HEK293 (cell line): ENCODE measurements around the gene GNAQ.

Source experiments
- CTCF ChIA-PET: fragments of 350-600 bp; formaldehyde crosslinking; extraction: SDS; loops from one replicate; lab custom pipeline; 2021; ENCODE audit warnings: antibody characterized with exemption; lab: Yijun Ruan, JAX
- POLR2A ChIA-PET: fragments of 300-600 bp; formaldehyde crosslinking; extraction: SDS; loops from one replicate; lab custom pipeline; 2020; ENCODE audit warnings: antibody characterized with exemption, inconsistent platforms; lab: Yijun Ruan, JAX
- H3K27ac ChIP-seq: fragments of 200-500 bp; sonication (Bioruptor generic); 2 replicates; pipeline ENCODE4 v1.5.1; 2014; ENCODE audit warnings: low read depth, low read length, control low read depth, inconsistent platforms; ENCODE audit errors: extremely low read depth
- H3K36me3 ChIP-seq, 2 experiments: fragments of 200-500 bp in 1 of 2; sonication (Bioruptor generic) in 1 of 2; 1 replicate in 1 of 2; 2 replicates in 1 of 2; pipeline ENCODE4 v1.5.1; 2014 to 2017; ENCODE audit warnings: inconsistent platforms in 2 of 2, low read length in 2 of 2; ENCODE audit not compliant: control insufficient read depth in 2 of 2, insufficient read depth in 1 of 2
- H3K4me1 ChIP-seq: fragments of 200-500 bp; sonication (Bioruptor generic); 2 replicates; pipeline ENCODE4 v1.5.1; 2014; ENCODE audit warnings: mild to moderate bottlenecking, low read length, inconsistent platforms; ENCODE audit not compliant: control insufficient read depth, insufficient read depth
- H3K4me3 ChIP-seq: 2 replicates; pipeline ENCODE4 v1.5.1; 2011; ENCODE audit warnings: low read depth, mild to moderate bottlenecking, control low read depth, low read length, moderate library complexity
- H3K9me3 ChIP-seq: fragments of 200-500 bp; sonication (Bioruptor generic); 2 replicates; pipeline ENCODE4 v1.5.1; 2014; ENCODE audit warnings: low read depth, low read length, inconsistent platforms; ENCODE audit not compliant: control insufficient read depth, insufficient read depth
- KLF7 ChIP-seq: fragments of 450-650 bp; formaldehyde crosslinking; IDR thresholded peaks from 2 replicates; pipeline ENCODE4 v1.5.1; 2016; ENCODE audit warnings: missing biosample characterization, missing genetic modification characterization, borderline replicate concordance
- OSR2 ChIP-seq: fragments of 450-650 bp; formaldehyde crosslinking; IDR thresholded peaks from 2 replicates; pipeline ENCODE4 v1.5.1; 2016; ENCODE audit warnings: missing biosample characterization, missing genetic modification characterization
- SCRT2 ChIP-seq: fragments of 450-650 bp; formaldehyde crosslinking; IDR thresholded peaks from 2 replicates; pipeline ENCODE4 v1.5.1; 2016; ENCODE audit warnings: missing biosample characterization, missing genetic modification characterization
- SETDB1 ChIP-seq: IDR thresholded peaks from one replicate; pipeline ENCODE4 v1.6.1; 2017; ENCODE audit warnings: mild to moderate bottlenecking, low read length, moderate library complexity, mixed read lengths; ENCODE audit not compliant: insufficient read length
- TCF7L2 ChIP-seq: IDR thresholded peaks from 2 replicates; pipeline ENCODE4 v1.6.1; 2011; ENCODE audit warnings: low read depth, mild to moderate bottlenecking, inconsistent platforms, low read length, moderate library complexity, borderline replicate concordance
- ZBTB48 ChIP-seq: fragments of 450-650 bp; formaldehyde crosslinking; IDR thresholded peaks from 2 replicates; pipeline ENCODE4 v1.5.1; 2016; ENCODE audit warnings: missing biosample characterization, missing genetic modification characterization
- ZEB2 ChIP-seq: fragments of 450-650 bp; formaldehyde crosslinking; IDR thresholded peaks from 2 replicates; pipeline ENCODE4 v1.5.1; 2016; ENCODE audit warnings: missing biosample characterization, missing genetic modification characterization
- ZFP3 ChIP-seq: fragments of 450-650 bp; formaldehyde crosslinking; IDR thresholded peaks from 2 replicates; pipeline ENCODE4 v1.5.1; 2016; ENCODE audit warnings: low read depth, missing biosample characterization, missing genetic modification characterization
- ZNF112 ChIP-seq: fragments of 450-650 bp; formaldehyde crosslinking; IDR thresholded peaks from 2 replicates; pipeline ENCODE4 v1.5.0; 2017; ENCODE audit warnings: missing biosample characterization, missing genetic modification characterization
- ZNF133 ChIP-seq: fragments of 450-650 bp; formaldehyde crosslinking; IDR thresholded peaks from 2 replicates; pipeline ENCODE4 v1.5.1; 2016; ENCODE audit warnings: missing biosample characterization, missing genetic modification characterization
- ZNF16 ChIP-seq: fragments of 450-650 bp; formaldehyde crosslinking; IDR thresholded peaks from 2 replicates; pipeline ENCODE4 v1.5.1; 2016; ENCODE audit warnings: low read depth, missing biosample characterization, missing genetic modification characterization
- ZNF184 ChIP-seq: fragments of 450-650 bp; IDR thresholded peaks from 2 replicates; pipeline ENCODE4 v1.5.1; 2018; ENCODE audit warnings: missing biosample characterization, mild to moderate bottlenecking, missing genetic modification characterization
- ZNF2 ChIP-seq: fragments of 450-650 bp; formaldehyde crosslinking; IDR thresholded peaks from 2 replicates; pipeline ENCODE4 v1.5.1; 2016; ENCODE audit warnings: missing biosample characterization, missing genetic modification characterization
- ZNF239 ChIP-seq: fragments of 450-650 bp; formaldehyde crosslinking; IDR thresholded peaks from 2 replicates; pipeline ENCODE4 v1.5.1; 2016; ENCODE audit warnings: missing biosample characterization, missing genetic modification characterization
- ZNF266 ChIP-seq: fragments of 450-650 bp; formaldehyde crosslinking; IDR thresholded peaks from 2 replicates; pipeline ENCODE4 v1.5.1; 2016; ENCODE audit warnings: missing biosample characterization, missing genetic modification characterization, low read depth
- ZNF274 ChIP-seq, 2 experiments: fragments of 200-500 bp in 1 of 2; fragments of 450-650 bp in 1 of 2; sonication (Bioruptor generic) in 1 of 2; formaldehyde crosslinking in 1 of 2; IDR thresholded peaks; 2 replicates each; pipeline versions ENCODE4 v1.5.1 to v1.6.1; 2014 to 2016; ENCODE audit warnings: borderline replicate concordance in 1 of 2, inconsistent platforms in 1 of 2, low read length in 1 of 2, missing biosample characterization in 1 of 2, missing genetic modification characterization in 1 of 2
- ZNF354C ChIP-seq: fragments of 450-650 bp; formaldehyde crosslinking; IDR thresholded peaks from 2 replicates; pipeline ENCODE4 v1.5.1; 2016; ENCODE audit warnings: missing biosample characterization, missing genetic modification characterization, low read depth, borderline replicate concordance
- ZNF391 ChIP-seq: fragments of 450-650 bp; formaldehyde crosslinking; IDR thresholded peaks from 2 replicates; pipeline ENCODE4 v1.5.1; 2016; ENCODE audit warnings: low read depth, missing biosample characterization, missing genetic modification characterization, borderline replicate concordance
- ZNF561 ChIP-seq: fragments of 450-650 bp; IDR thresholded peaks from 2 replicates; pipeline ENCODE4 v1.5.1; 2018; ENCODE audit warnings: missing biosample characterization, missing genetic modification characterization, borderline replicate concordance
- ZNF580 ChIP-seq: fragments of 450-650 bp; formaldehyde crosslinking; IDR thresholded peaks from 2 replicates; pipeline ENCODE4 v1.5.1; 2016; ENCODE audit warnings: missing biosample characterization, missing genetic modification characterization
- ZNF623 ChIP-seq: fragments of 450-650 bp; formaldehyde crosslinking; IDR thresholded peaks from 2 replicates; pipeline ENCODE4 v1.5.1; 2016; ENCODE audit warnings: missing biosample characterization, missing genetic modification characterization
- ZNF629 ChIP-seq: fragments of 450-650 bp; formaldehyde crosslinking; IDR thresholded peaks from 2 replicates; pipeline ENCODE4 v1.5.1; 2017; ENCODE audit warnings: missing biosample characterization, missing genetic modification characterization
- ZNF654 ChIP-seq: fragments of 450-650 bp; formaldehyde crosslinking; IDR thresholded peaks from 2 replicates; pipeline ENCODE4 v1.5.1; 2016; ENCODE audit warnings: low read depth, missing biosample characterization, missing genetic modification characterization
- ZNF677 ChIP-seq: fragments of 450-650 bp; IDR thresholded peaks from 2 replicates; pipeline ENCODE4 v1.5.0; 2018; ENCODE audit warnings: missing biosample characterization, mild to moderate bottlenecking, missing genetic modification characterization, moderate library complexity
- ZNF830 ChIP-seq: fragments of 450-650 bp; IDR thresholded peaks from 2 replicates; pipeline ENCODE4 v1.5.0; 2018; ENCODE audit warnings: missing biosample characterization, missing genetic modification characterization, low read depth, mild to moderate bottlenecking, moderate library complexity
- TF ChIP-seq, protein P1 (sequence below): IDR thresholded peaks from 2 replicates; pipeline ENCODE4 v1.6.1; 2011; ENCODE audit warnings: mild to moderate bottlenecking, low read depth, low read length, borderline replicate concordance
- TF ChIP-seq, protein P2 (sequence below): fragments of 450-650 bp; formaldehyde crosslinking; IDR thresholded peaks from 2 replicates; pipeline ENCODE4 v1.5.1; 2016; ENCODE audit warnings: missing biosample characterization, missing genetic modification characterization

The GNAQ gene

DNA sequence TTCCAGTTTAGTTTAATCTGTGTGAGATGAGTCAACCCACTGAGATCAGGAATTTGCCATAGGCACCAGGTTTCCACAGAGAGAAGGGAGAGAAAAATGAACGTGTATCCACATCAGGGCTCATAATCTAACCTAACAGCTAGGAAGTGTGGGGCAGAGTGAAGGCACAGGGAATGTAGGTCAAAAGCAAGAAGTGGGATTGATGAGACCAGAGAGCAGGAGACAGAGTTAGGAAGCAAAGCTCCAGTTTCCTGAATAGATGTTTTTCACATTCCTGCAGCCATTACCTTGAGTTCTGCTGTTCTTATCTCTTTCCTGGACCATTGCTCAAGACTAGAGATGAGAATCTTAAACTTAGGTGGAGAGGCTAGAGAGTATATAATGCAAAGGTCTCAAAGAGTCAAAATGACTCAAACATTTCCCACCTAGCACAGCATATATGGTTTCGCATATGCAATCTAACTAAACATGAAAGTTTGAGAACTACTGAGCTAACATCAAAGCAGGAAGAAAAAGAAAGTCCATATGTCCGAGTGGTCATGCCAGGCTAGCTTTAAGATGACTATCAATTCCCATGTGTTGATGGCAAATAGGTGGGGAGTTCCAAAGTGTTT is 41.1 kb upstream of the GNAQ start:
- Histone ChIP-seq H3K4me3 (no peak overlapping the region), H3K4me1 (no peaks in the 10 kb centered on the region), H3K27ac (no peak overlapping the region), H3K36me3 (no peaks in the 10 kb centered on the region), H3K9me3 (no peaks in the 10 kb centered on the region)
- CTCF ChIA-PET: interaction anchor here (1.3 to 1.6 kb wide), 2 partner anchors 37 to 42 kb away, joined by 3 to 7 read pairs; no protein-coding TSS in a partner anchor
- POLR2A ChIA-PET: no interaction called here
- TF ChIP-seq, protein P1, sequence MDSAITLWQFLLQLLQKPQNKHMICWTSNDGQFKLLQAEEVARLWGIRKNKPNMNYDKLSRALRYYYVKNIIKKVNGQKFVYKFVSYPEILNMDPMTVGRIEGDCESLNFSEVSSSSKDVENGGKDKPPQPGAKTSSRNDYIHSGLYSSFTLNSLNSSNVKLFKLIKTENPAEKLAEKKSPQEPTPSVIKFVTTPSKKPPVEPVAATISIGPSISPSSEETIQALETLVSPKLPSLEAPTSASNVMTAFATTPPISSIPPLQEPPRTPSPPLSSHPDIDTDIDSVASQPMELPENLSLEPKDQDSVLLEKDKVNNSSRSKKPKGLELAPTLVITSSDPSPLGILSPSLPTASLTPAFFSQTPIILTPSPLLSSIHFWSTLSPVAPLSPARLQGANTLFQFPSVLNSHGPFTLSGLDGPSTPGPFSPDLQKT: no peak
- TF ChIP-seq ZNF677: 0 out of 2 replicates have a peak, but pooled peaks have one; percentile 42
- no peak for TF ChIP-seq ZNF133 (tag by site-specific recombination)
- no peak for TF ChIP-seq ZNF654 (tag by site-specific recombination)
- TF ChIP-seq ZNF623: no peak
- TF ChIP-seq ZNF16: no peak
- no peak for TF ChIP-seq ZNF184 (tag by site-specific recombination)
- no peak for TF ChIP-seq ZNF266 (tag by site-specific recombination)

GRCh38 chr9:78070521-78070920 is 38.9 kb upstream of the GNAQ start:
- Histone ChIP-seq H3K27ac (no peak overlapping the region), H3K4me3 (no peak overlapping the region), H3K4me1 (no peaks in the 10 kb centered on the region), H3K9me3 (no peaks in the 10 kb centered on the region), H3K36me3 (no peaks in the 10 kb centered on the region)
- ChIA-PET CTCF (no interaction called here), POLR2A (no interaction called here)
- no peak for TF ChIP-seq SCRT2
- TF ChIP-seq ZNF354C (tag by site-specific recombination): no peak
- no peak for TF ChIP-seq ZNF239

DNA sequence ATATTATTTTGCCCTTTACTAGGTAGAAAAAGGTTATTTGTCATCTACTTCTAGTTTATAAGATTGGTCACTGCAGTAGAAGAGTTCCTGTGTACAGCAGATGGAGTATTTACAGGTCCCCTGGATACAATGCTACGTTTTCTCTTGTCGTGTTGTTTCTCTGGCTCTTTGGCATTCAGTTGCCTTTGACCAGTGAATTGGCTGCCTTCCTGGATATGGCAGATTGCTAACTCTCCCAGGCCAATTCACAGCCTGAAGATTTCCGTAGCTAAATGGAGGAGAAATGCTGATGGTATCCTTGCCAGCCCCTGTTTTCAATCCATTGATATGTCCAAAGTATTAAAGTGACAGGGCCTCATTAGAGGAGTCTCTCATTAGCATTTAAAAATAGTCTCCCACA is 32.5 kb upstream of the GNAQ start:
- Histone ChIP-seq H3K4me3 (no peak overlapping the region), H3K36me3 (no peaks in the 10 kb centered on the region), H3K9me3 (no peaks in the 10 kb centered on the region), H3K27ac (no peak overlapping the region), H3K4me1 (no peaks in the 10 kb centered on the region)
- TF ChIP-seq ZEB2 (no peak), ZNF391 (tag by site-specific recombination) (no peak), ZNF629 (tag by site-specific recombination) (no peak), ZNF561 (tag by site-specific recombination) (no peak), KLF7 (no peak), ZNF2 (no peak), OSR2 (tag by site-specific recombination) (no peak), ZFP3 (tag by site-specific recombination) (no peak), SCRT2 (no peak), ZNF274 (IDR thresholded peaks at IDR 0.05; ENCODE audit: low read length) (no peak), ZNF274 (tag by site-specific recombination; IDR thresholded peaks at IDR 0.05; ENCODE audit: borderline replicate concordance) (no peak), ZBTB48 (tag by site-specific recombination) (no peak), SETDB1 (no peak), TCF7L2 (no peak), ZNF112 (tag by site-specific recombination) (no peak), ZNF830 (tag by site-specific recombination) (no peak), ZNF580 (tag by site-specific recombination) (no peak)
- TF ChIP-seq, protein P2, sequence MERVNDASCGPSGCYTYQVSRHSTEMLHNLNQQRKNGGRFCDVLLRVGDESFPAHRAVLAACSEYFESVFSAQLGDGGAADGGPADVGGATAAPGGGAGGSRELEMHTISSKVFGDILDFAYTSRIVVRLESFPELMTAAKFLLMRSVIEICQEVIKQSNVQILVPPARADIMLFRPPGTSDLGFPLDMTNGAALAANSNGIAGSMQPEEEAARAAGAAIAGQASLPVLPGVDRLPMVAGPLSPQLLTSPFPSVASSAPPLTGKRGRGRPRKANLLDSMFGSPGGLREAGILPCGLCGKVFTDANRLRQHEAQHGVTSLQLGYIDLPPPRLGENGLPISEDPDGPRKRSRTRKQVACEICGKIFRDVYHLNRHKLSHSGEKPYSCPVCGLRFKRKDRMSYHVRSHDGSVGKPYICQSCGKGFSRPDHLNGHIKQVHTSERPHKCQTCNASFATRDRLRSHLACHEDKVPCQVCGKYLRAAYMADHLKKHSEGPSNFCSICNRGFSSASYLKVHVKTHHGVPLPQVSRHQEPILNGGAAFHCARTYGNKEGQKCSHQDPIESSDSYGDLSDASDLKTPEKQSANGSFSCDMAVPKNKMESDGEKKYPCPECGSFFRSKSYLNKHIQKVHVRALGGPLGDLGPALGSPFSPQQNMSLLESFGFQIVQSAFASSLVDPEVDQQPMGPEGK (tag by site-specific recombination): no peak
- POLR2A ChIA-PET: no interaction called here
- CTCF ChIA-PET: no interaction called here
